Measurements from ENCODE around the gene HNF1A.
A peak's percentile ranks its signal among the peaks of the same experiment; 100 is the strongest.

- peak; percentile 39 for TF ChIP-seq CTCF (IDR thresholded peaks at IDR 0.05)
- TF ChIP-seq EZH2 (IDR thresholded peaks at IDR 0.05; ENCODE audit: borderline replicate concordance, insufficient read depth, low read depth, low read length, poor library complexity, severe bottlenecking) = no peak
Observed at GRCh38 chr12:121005346-121005815, 27.0 kb downstream of the HNF1A start.
